Measurements from ENCODE around the gene EFEMP1. TPM values are rescaled to one million over a fixed set of nuclear protein-coding genes. Genes with fewer than 3 reads are reported as not detected.
A peak's percentile ranks its signal among the peaks of the same experiment; 100 is the strongest.

Gene EFEMP1
- total and polyA plus RNA-seq, 4 donors = 112 to 205 (median 159) TPM

DNA sequence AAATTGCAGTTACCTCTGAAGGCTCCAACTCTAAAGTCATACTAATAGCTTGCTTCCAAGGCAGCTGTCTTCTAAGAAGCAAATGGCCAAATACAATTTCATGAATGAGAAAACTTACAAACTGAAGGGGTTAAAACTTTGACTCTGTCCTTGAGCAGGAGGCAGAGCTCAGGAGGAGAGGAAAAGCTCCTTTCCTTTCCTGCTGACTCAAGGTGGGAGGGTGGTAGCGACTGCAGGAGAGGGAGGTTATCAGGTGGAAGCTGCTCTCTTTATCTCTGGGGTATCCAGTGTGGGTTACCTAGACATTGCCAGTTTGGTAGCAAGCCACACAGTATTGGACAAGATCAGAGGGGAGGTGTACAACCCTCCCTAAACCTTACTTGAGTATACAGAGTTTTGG is 2.7 kb upstream of the EFEMP1 start:
- Histone ChIP-seq H3K9me3 (ENCODE audit: control insufficient read depth in 4 of 4, insufficient read depth in 3 of 4, low read length in 3 of 4) (peaks cover 0 to 2% (median 0%) of the 10 kb centered on the region in 4 donors), H3K4me3 (no peak overlapping the region), H3K27ac (ENCODE audit: low read depth in 1 of 2, low read length in 1 of 2) (no peak overlapping the region), H3K4me1 (ENCODE audit: control insufficient read depth in 5 of 5, insufficient read depth in 5 of 5, low read length in 5 of 5) (peaks cover 0 to 22% (median 0%) of the 10 kb centered on the region in 5 donors), H3K27me3 (ENCODE audit: control insufficient read depth in 3 of 3, insufficient read depth in 3 of 3, low read length in 2 of 3) (peaks cover 0 to 29% (median 26%) of the 10 kb centered on the region in 3 donors), H3K36me3 (ENCODE audit: control insufficient read depth in 4 of 4, insufficient read depth in 4 of 4, low read length in 4 of 4) (no peaks in the 10 kb centered on the region), H3K9ac (ENCODE audit: insufficient read depth in 1 of 2, low read length in 2 of 2) (no peak overlapping the region)
- DNase-seq (no peak), ATAC-seq (ENCODE audit: insufficient read depth, low FRiP score) (no peak)
- WGBS, 2 donors = 13 to 38% methylated on average over 1 of the region's 1 CpG
- TF ChIP-seq, protein P1, sequence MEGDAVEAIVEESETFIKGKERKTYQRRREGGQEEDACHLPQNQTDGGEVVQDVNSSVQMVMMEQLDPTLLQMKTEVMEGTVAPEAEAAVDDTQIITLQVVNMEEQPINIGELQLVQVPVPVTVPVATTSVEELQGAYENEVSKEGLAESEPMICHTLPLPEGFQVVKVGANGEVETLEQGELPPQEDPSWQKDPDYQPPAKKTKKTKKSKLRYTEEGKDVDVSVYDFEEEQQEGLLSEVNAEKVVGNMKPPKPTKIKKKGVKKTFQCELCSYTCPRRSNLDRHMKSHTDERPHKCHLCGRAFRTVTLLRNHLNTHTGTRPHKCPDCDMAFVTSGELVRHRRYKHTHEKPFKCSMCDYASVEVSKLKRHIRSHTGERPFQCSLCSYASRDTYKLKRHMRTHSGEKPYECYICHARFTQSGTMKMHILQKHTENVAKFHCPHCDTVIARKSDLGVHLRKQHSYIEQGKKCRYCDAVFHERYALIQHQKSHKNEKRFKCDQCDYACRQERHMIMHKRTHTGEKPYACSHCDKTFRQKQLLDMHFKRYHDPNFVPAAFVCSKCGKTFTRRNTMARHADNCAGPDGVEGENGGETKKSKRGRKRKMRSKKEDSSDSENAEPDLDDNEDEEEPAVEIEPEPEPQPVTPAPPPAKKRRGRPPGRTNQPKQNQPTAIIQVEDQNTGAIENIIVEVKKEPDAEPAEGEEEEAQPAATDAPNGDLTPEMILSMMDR (IDR thresholded peaks at IDR 0.05; ENCODE audit: control extremely low read depth, extremely low read depth) = no peak

DNA sequence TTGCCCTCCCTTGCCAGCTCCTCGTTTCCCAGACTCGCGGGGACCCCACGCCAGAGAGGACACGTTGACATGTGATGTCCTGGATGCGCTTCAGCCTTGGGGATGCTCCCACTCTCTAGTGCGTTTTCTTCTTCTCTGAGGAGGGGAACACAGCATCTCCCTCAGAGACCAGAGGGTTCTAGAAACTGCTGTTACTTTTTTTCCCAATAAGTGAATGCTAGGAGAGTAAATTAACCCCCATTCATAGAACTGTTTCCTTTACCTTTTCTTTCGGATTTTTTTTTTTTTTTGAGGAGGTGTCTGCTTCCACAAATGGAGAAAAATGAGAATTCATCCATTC is 370 bp upstream of the EFEMP1 start:
- H3K4me1 ChIP-seq (ENCODE audit: control insufficient read depth in 5 of 5, insufficient read depth in 5 of 5, low read length in 5 of 5) = peaks cover 0 to 22% (median 0%) of the 10 kb centered on the region in 5 donors
- no peaks in the 10 kb centered on the region for H3K36me3 ChIP-seq (ENCODE audit: control insufficient read depth in 4 of 4, insufficient read depth in 4 of 4, low read length in 4 of 4)
- H3K27ac ChIP-seq (ENCODE audit: low read depth in 1 of 2, low read length in 1 of 2) = no peak overlapping the region
- TF ChIP-seq, protein P1 (IDR thresholded peaks at IDR 0.05; ENCODE audit: control extremely low read depth, extremely low read depth) = no peak
- peaks cover 0 to 2% (median 0%) of the 10 kb centered on the region in 4 donors for H3K9me3 ChIP-seq (ENCODE audit: control insufficient read depth in 4 of 4, insufficient read depth in 3 of 4, low read length in 3 of 4)
- peak overlapping the region; percentile 53 for H3K4me3 ChIP-seq
- no peak overlapping the region for H3K9ac ChIP-seq (ENCODE audit: insufficient read depth in 1 of 2, low read length in 2 of 2)
- no peak for DNase-seq
- 2 to 4% methylated on average over 8 of the region's 8 CpGs for WGBS, 2 donors
- H3K27me3 ChIP-seq (ENCODE audit: control insufficient read depth in 3 of 3, insufficient read depth in 3 of 3, low read length in 2 of 3) = peaks cover 0 to 26% (median 23%) of the 10 kb centered on the region in 3 donors
- no peak for ATAC-seq (ENCODE audit: insufficient read depth, low FRiP score)

DNA sequence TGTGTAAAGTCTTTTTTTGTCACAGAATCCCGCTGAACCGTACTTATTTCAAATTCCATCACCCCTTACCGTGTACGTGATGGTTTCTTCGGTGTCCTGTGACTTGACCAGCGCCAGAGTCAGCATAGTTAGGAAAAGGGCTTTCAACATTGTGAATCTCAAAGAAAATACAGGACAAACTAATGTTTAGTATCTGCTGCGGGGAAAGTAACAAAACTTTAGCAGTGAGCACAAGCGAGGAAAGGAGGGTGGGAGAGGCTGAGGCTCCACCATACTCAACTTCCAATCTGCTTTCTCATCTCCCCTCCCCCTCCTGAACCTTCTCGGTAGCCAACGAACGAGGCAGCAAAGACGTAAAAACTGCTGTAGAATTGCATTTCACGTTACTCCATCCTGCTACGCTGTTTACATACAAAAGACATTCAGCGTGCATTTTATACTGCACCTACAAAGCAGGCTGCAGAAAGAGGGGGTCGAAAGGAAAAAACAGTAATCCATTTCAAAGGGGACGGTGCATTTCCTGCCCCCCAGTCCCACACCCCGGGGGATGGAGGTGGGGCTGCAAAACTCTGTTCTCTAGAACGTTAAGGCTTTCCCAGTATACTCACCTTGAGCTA is 1.2 kb downstream of the EFEMP1 start:
- 9 to 15% methylated on average over 19 of the region's 19 CpGs for WGBS, 2 donors
- ATAC-seq (ENCODE audit: insufficient read depth, low FRiP score) (no peak), DNase-seq (peak; percentile 37 to 74 (median 65))
- peak overlapping the region in 1 of 2 donors; percentile 69 for H3K9ac ChIP-seq (ENCODE audit: insufficient read depth in 1 of 2, low read length in 2 of 2)
- TF ChIP-seq, protein P1 (IDR thresholded peaks at IDR 0.05; ENCODE audit: control extremely low read depth, extremely low read depth) = no peak
- H3K4me3 ChIP-seq = peak overlapping the region; percentile 35
- peaks cover 0 to 2% (median 0%) of the 10 kb centered on the region in 4 donors for H3K9me3 ChIP-seq (ENCODE audit: control insufficient read depth in 4 of 4, insufficient read depth in 3 of 4, low read length in 3 of 4)
- H3K27ac ChIP-seq (ENCODE audit: low read depth in 1 of 2, low read length in 1 of 2) = peak overlapping the region in 1 of 2 donors; percentile 68
- H3K4me1 ChIP-seq (ENCODE audit: control insufficient read depth in 5 of 5, insufficient read depth in 5 of 5, low read length in 5 of 5) = peaks cover 0 to 22% (median 0%) of the 10 kb centered on the region in 5 donors
- no peaks in the 10 kb centered on the region for H3K36me3 ChIP-seq (ENCODE audit: control insufficient read depth in 4 of 4, insufficient read depth in 4 of 4, low read length in 4 of 4)
- H3K27me3 ChIP-seq (ENCODE audit: control insufficient read depth in 3 of 3, insufficient read depth in 3 of 3, low read length in 2 of 3) = peaks cover 0 to 26% (median 19%) of the 10 kb centered on the region in 3 donors

Data from lung (tissue), 12 donors.